Activated CD8-positive, alpha-beta memory T cell treated with anti-CD3 and anti-CD28 coated beads, Interleukin-2, amount 50 U/mL, for 4 hours (primary cell): ENCODE results near the gene PDZD4.

Experiments used
- DNase-seq: peaks from one replicate; pipeline ENCODE4 v3.0.0-alpha.2; 2020

Gene PDZD4

GRCh38 chrX:153769865-153770600 is 60.3 kb downstream of the PDZD4 start:
- DNase-seq: peak; percentile 13

- peak; percentile 7 for DNase-seq
Measured at GRCh38 chrX:153769158-153769864, 61.0 kb downstream of the PDZD4 start.

- peak; percentile 14 for DNase-seq
Measured at GRCh38 chrX:153768311-153769157, 61.8 kb downstream of the PDZD4 start.

GRCh38 chrX:153767674-153768055 is 62.7 kb downstream of the PDZD4 start:
- no peak for DNase-seq

- DNase-seq: peak; percentile 15
Measured at GRCh38 chrX:153766871-153767673, 63.3 kb downstream of the PDZD4 start.

- peak; percentile 53 for DNase-seq
Measured at GRCh38 chrX:153766098-153766817, 64.1 kb downstream of the PDZD4 start.

GRCh38 chrX:153765138-153766079 is 64.9 kb downstream of the PDZD4 start:
- no peak for DNase-seq

GRCh38 chrX:153764786-153765137 is 65.6 kb downstream of the PDZD4 start:
- peak; percentile 16 for DNase-seq

- DNase-seq: peak; percentile 82
Measured at GRCh38 chrX:153763989-153764755, 66.2 kb downstream of the PDZD4 start, which contains the start of gene PLXNB3. Gene PLXNB3 (plus strand): TSS chrX:153764249. CDS start chrX:153765536, 1,287 bp downstream.

GRCh38 chrX:153763298-153763932 is 66.9 kb downstream of the PDZD4 start:
- DNase-seq: peak; percentile 14

GRCh38 chrX:153762626-153763173 is 67.6 kb downstream of the PDZD4 start:
- peak; percentile 5 for DNase-seq

- DNase-seq: no peak
Measured at GRCh38 chrX:153761863-153762262, 68.5 kb downstream of the PDZD4 start.

- DNase-seq: no peak
Measured at GRCh38 chrX:153755136-153755535, 75.2 kb downstream of the PDZD4 start.
